ENCODE results near the gene ZNF773. TPM values are rescaled to one million over a fixed set of nuclear protein-coding genes. Genes with fewer than 3 reads are reported as not detected.
A peak's percentile ranks its signal among the peaks of the same experiment; 100 is the strongest.
"Not testable (repeated sequence)": the region's sequence is repeated elsewhere in the genome, so short reads cannot be mapped to it uniquely, and the experiment has no call there.

The ZNF773 gene
- total RNA-seq, 1 donor, result 11.3 TPM

GRCh38 chr19:57518021-57518420 is 18.3 kb downstream of the ZNF773 start:
- not testable (repeated sequence) for H3K27me3 ChIP-seq (ENCODE audit: insufficient read depth, low read length); H3K4me3 ChIP-seq (ENCODE audit: low read length); H3K4me1 ChIP-seq (ENCODE audit: insufficient read depth, low read length)
- H3K9me3 ChIP-seq (ENCODE audit: low read depth, low read length), result peaks cover 26% of the 10 kb centered on the region

- Histone ChIP-seq H3K27me3 (ENCODE audit: insufficient read depth, low read length) (no peaks in the 10 kb centered on the region), H3K4me3 (ENCODE audit: low read length) (peak within 1 kb of the TSS; percentile 72), H3K4me1 (ENCODE audit: insufficient read depth, low read length) (peaks cover 14% of the 10 kb centered on the region), H3K9me3 (ENCODE audit: low read depth, low read length) (peaks cover 3% of the 10 kb centered on the region)
These were observed 27.6 kb downstream of the ZNF773 start, which contains the start of gene ZNF549 for GRCh38 chr19:57527136-57527881. TSS of gene ZNF549 (plus strand) at chr19:57527356. CDS start at chr19:57527574, 218 bp downstream.

GRCh38 chr19:57537953-57538547 is 38.3 kb downstream of the ZNF773 start:
- Histone ChIP-seq H3K4me1 (ENCODE audit: insufficient read depth, low read length) (no peaks in the 10 kb centered on the region), H3K27me3 (ENCODE audit: insufficient read depth, low read length) (no peaks in the 10 kb centered on the region), H3K9me3 (ENCODE audit: low read depth, low read length) (peaks cover 83% of the 10 kb centered on the region), H3K4me3 (ENCODE audit: low read length) (no peak overlapping the region)

GRCh38 chr19:57546513-57546912 is 46.8 kb downstream of the ZNF773 start:
- Histone ChIP-seq H3K27me3 (ENCODE audit: insufficient read depth, low read length) (no peaks in the 10 kb centered on the region), H3K4me3 (ENCODE audit: low read length) (no peak overlapping the region), H3K4me1 (ENCODE audit: insufficient read depth, low read length) (no peaks in the 10 kb centered on the region), H3K9me3 (ENCODE audit: low read depth, low read length) (peaks cover 92% of the 10 kb centered on the region)

- H3K9me3 ChIP-seq (ENCODE audit: low read depth, low read length), result peaks cover 48% of the 10 kb centered on the region
- no peak overlapping the region for H3K4me3 ChIP-seq (ENCODE audit: low read length)
- no peaks in the 10 kb centered on the region for H3K27me3 ChIP-seq (ENCODE audit: insufficient read depth, low read length)
- H3K4me1 ChIP-seq (ENCODE audit: insufficient read depth, low read length), result no peaks in the 10 kb centered on the region
These were observed 52.7 kb downstream of the ZNF773 start for GRCh38 chr19:57552432-57552831.

- Histone ChIP-seq H3K9me3 (ENCODE audit: low read depth, low read length) (peaks cover 7% of the 10 kb centered on the region), H3K4me3 (ENCODE audit: low read length) (no peak overlapping the region), H3K27me3 (ENCODE audit: insufficient read depth, low read length) (peaks cover 2% of the 10 kb centered on the region), H3K4me1 (ENCODE audit: insufficient read depth, low read length) (peaks cover 19% of the 10 kb centered on the region)
These were observed 57.9 kb downstream of the ZNF773 start for GRCh38 chr19:57557659-57558058.

Other genes with a start within 250 kb of the ZNF773 start
- gene ZNF460, start 219.5 kb upstream of the ZNF773 start, total RNA-seq, result 90.5 TPM
- 5.6 TPM for gene ZNF543, start 179.5 kb upstream of the ZNF773 start, total RNA-seq
- 4.5 TPM for gene ZNF304, start 148.7 kb upstream of the ZNF773 start, total RNA-seq
- gene TRAPPC2B, start 136.4 kb upstream of the ZNF773 start, total RNA-seq, result 10.9 TPM
- gene ZNF547, start 136.4 kb upstream of the ZNF773 start, total RNA-seq, result 1.0 TPM
- 46.3 TPM for gene ZNF548, start 110.1 kb upstream of the ZNF773 start, total RNA-seq
- gene ZNF17, start 88.8 kb upstream of the ZNF773 start, total RNA-seq, result 8.1 TPM
- gene ZNF749, start 64.6 kb upstream of the ZNF773 start, total RNA-seq, result 5.0 TPM
- gene VN1R1, start 42.8 kb upstream of the ZNF773 start, total RNA-seq, result 0.21 TPM
- 2.6 TPM for gene ZNF772, start 22.4 kb upstream of the ZNF773 start, total RNA-seq
- gene ZNF419, start 12.2 kb upstream of the ZNF773 start, total RNA-seq, result 7.6 TPM
- 8.1 TPM for gene ZNF549, start 27.4 kb downstream of the ZNF773 start, total RNA-seq
- 13.5 TPM for gene ZNF550, start 59.9 kb downstream of the ZNF773 start, total RNA-seq
- 5.7 TPM for gene ZNF416, start 79.0 kb downstream of the ZNF773 start, total RNA-seq
- gene ZIK1, start 84.2 kb downstream of the ZNF773 start, total RNA-seq, result 8.4 TPM
- gene ZNF530, start 99.9 kb downstream of the ZNF773 start, total RNA-seq, result 2.1 TPM
- 36.8 TPM for gene ZNF134, start 114.3 kb downstream of the ZNF773 start, total RNA-seq
- 31.1 TPM for gene ZNF211, start 133.2 kb downstream of the ZNF773 start, total RNA-seq
- gene ZSCAN4, start 169.0 kb downstream of the ZNF773 start, total RNA-seq, result not detected
- 32.7 TPM for gene ZNF551, start 182.0 kb downstream of the ZNF773 start, total RNA-seq
- 5.5 TPM for gene ZNF154, start 209.3 kb downstream of the ZNF773 start, total RNA-seq
- gene ZNF671, start 227.7 kb downstream of the ZNF773 start, total RNA-seq, result 10.3 TPM
- gene ZNF776, start 246.9 kb downstream of the ZNF773 start, total RNA-seq, result 36.6 TPM